ENCODE data around the gene CDK14.

The CDK14 gene

GRCh38 chr7:91043924-91044645, 448.0 kb downstream of the CDK14 start:
- ATAC-seq (ENCODE audit: insufficient read depth, low read depth) (no peak), DNase-seq (no peak)
- no peak for TF ChIP-seq EZH2 (IDR thresholded peaks at IDR 0.05; ENCODE audit: borderline replicate concordance, low read depth, low read length, severe bottlenecking)
- TF ChIP-seq, protein P1, sequence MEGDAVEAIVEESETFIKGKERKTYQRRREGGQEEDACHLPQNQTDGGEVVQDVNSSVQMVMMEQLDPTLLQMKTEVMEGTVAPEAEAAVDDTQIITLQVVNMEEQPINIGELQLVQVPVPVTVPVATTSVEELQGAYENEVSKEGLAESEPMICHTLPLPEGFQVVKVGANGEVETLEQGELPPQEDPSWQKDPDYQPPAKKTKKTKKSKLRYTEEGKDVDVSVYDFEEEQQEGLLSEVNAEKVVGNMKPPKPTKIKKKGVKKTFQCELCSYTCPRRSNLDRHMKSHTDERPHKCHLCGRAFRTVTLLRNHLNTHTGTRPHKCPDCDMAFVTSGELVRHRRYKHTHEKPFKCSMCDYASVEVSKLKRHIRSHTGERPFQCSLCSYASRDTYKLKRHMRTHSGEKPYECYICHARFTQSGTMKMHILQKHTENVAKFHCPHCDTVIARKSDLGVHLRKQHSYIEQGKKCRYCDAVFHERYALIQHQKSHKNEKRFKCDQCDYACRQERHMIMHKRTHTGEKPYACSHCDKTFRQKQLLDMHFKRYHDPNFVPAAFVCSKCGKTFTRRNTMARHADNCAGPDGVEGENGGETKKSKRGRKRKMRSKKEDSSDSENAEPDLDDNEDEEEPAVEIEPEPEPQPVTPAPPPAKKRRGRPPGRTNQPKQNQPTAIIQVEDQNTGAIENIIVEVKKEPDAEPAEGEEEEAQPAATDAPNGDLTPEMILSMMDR (IDR thresholded peaks at IDR 0.05; ENCODE audit: borderline replicate concordance, extremely low read depth, low read length, poor library complexity, severe bottlenecking) = no peak
- Histone ChIP-seq H3K4me3 (ENCODE audit: low read depth in 1 of 2, low read length in 2 of 2) (no peak overlapping the region), H3K9ac (ENCODE audit: low read depth, low read length) (no peak overlapping the region), H3K4me1 (ENCODE audit: insufficient read depth, low read length) (no peaks in the 10 kb centered on the region), H4K20me1 (ENCODE audit: insufficient read depth, low read length) (no peaks in the 10 kb centered on the region), H3K27me3 (ENCODE audit: insufficient read depth, low read length, poor library complexity) (no peaks in the 10 kb centered on the region), H2AFZ (ENCODE audit: low read depth, low read length) (no peak overlapping the region), H3K9me3 (ENCODE audit: insufficient read depth, low read length, severe bottlenecking) (no peaks in the 10 kb centered on the region), H3K27ac (ENCODE audit: low read length) (no peak overlapping the region), H3K36me3 (ENCODE audit: insufficient read depth, low read length) (no peaks in the 10 kb centered on the region), H3K79me2 (ENCODE audit: insufficient read depth, low read length) (no peaks in the 10 kb centered on the region), H3K4me2 (ENCODE audit: insufficient read depth, low read length) (no peak overlapping the region)

- Histone ChIP-seq H3K79me2 (ENCODE audit: insufficient read depth, low read length) (no peaks in the 10 kb centered on the region), H3K4me2 (ENCODE audit: insufficient read depth, low read length) (no peak overlapping the region), H4K20me1 (ENCODE audit: insufficient read depth, low read length) (no peaks in the 10 kb centered on the region), H3K36me3 (ENCODE audit: insufficient read depth, low read length) (no peaks in the 10 kb centered on the region), H2AFZ (ENCODE audit: low read depth, low read length) (no peak overlapping the region), H3K9ac (ENCODE audit: low read depth, low read length) (no peak overlapping the region), H3K27me3 (ENCODE audit: insufficient read depth, low read length, poor library complexity) (no peaks in the 10 kb centered on the region), H3K4me3 (ENCODE audit: low read depth in 1 of 2, low read length in 2 of 2) (no peak overlapping the region), H3K27ac (ENCODE audit: low read length) (no peak overlapping the region), H3K9me3 (ENCODE audit: insufficient read depth, low read length, severe bottlenecking) (no peaks in the 10 kb centered on the region), H3K4me1 (ENCODE audit: insufficient read depth, low read length) (no peaks in the 10 kb centered on the region)
- TF ChIP-seq, protein P1 (IDR thresholded peaks at IDR 0.05; ENCODE audit: borderline replicate concordance, extremely low read depth, low read length, poor library complexity, severe bottlenecking) = no peak
- TF ChIP-seq EZH2 (IDR thresholded peaks at IDR 0.05; ENCODE audit: borderline replicate concordance, low read depth, low read length, severe bottlenecking) = no peak
- no peak for ATAC-seq (ENCODE audit: insufficient read depth, low read depth)
- DNase-seq = no peak
These were observed 449.5 kb downstream of the CDK14 start for GRCh38 chr7:91045606-91046005.

DNA sequence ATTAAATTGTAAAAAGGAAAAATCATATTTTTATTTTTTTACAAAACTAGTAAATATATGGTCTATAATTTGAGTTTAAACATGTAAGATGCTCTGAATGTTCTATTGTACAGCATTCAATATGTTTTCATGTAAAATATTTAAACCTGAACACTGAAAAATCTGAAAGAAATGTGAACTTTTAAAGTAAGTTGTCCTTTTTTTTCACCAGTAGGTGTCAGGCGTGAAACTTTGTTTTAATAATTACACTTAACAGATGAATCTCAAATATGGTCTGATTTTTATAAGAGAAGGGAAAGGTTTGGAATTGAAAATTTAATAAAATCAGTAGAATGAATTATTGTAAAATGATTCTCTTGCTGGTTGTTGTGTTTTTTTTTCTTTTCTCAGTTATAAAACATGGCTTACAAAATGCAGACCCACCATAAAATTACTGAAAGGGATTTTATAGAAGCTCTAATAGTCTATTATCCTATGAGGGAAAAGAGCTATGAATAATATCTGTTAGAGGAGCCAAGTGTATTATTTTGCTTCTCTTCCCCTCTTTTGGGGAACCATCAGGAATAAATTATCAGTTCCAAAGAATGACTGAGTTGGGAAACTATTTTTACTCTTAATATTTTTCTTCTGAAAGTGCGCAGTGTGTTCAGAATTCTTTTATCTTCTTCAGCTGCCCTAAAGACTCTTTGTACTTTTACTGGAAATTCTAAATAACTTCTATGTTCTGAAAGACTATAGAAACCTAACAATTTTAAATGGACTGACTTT, 450.4 kb downstream of the CDK14 start:
- H3K27ac ChIP-seq (ENCODE audit: low read length) = no peak overlapping the region

More for the DNA sequence above, 450.4 kb downstream of the CDK14 start:
- Histone ChIP-seq H2AFZ (ENCODE audit: low read depth, low read length) (no peak overlapping the region), H3K27me3 (ENCODE audit: insufficient read depth, low read length, poor library complexity) (no peaks in the 10 kb centered on the region), H3K4me1 (ENCODE audit: insufficient read depth, low read length) (no peaks in the 10 kb centered on the region), H3K9me3 (ENCODE audit: insufficient read depth, low read length, severe bottlenecking) (no peaks in the 10 kb centered on the region), H3K9ac (ENCODE audit: low read depth, low read length) (no peak overlapping the region), H3K4me2 (ENCODE audit: insufficient read depth, low read length) (no peak overlapping the region), H3K36me3 (ENCODE audit: insufficient read depth, low read length) (no peaks in the 10 kb centered on the region), H4K20me1 (ENCODE audit: insufficient read depth, low read length) (no peaks in the 10 kb centered on the region), H3K4me3 (ENCODE audit: low read depth in 1 of 2, low read length in 2 of 2) (no peak overlapping the region), H3K79me2 (ENCODE audit: insufficient read depth, low read length) (no peaks in the 10 kb centered on the region)
- TF ChIP-seq, protein P1 (IDR thresholded peaks at IDR 0.05; ENCODE audit: borderline replicate concordance, extremely low read depth, low read length, poor library complexity, severe bottlenecking) = peak; percentile 34
- TF ChIP-seq EZH2 (IDR thresholded peaks at IDR 0.05; ENCODE audit: borderline replicate concordance, low read depth, low read length, severe bottlenecking) = no peak
- DNase-seq = no peak
- no peak for ATAC-seq (ENCODE audit: insufficient read depth, low read depth)

All from DND-41 (cell line).